Measurements from ENCODE around the gene SLC6A11. TPM values are rescaled to one million over a fixed set of nuclear protein-coding genes. Genes with fewer than 3 reads are reported as not detected.

Gene SLC6A11
- total RNA-seq, 1 donor from 2014 or later: 0.19 TPM

- DNase-seq (ENCODE audit: low spot score, unreplicated experiment): no peak
- no peak for TF ChIP-seq CTCF (IDR thresholded peaks at IDR 0.05; ENCODE audit: unreplicated experiment)
- H3K4me1 Mint-ChIP-seq (ENCODE audit: low read depth): no peaks in the 10 kb centered on the region
- H3K27ac Mint-ChIP-seq: no peak overlapping the region
- H3K27me3 Mint-ChIP-seq: peaks cover 30% of the 10 kb centered on the region
- no peaks in the 10 kb centered on the region for H3K36me3 Mint-ChIP-seq (ENCODE audit: insufficient read depth)
- peaks cover 5% of the 10 kb centered on the region for H3K9me3 Mint-ChIP-seq (ENCODE audit: low read depth)
- no peak overlapping the region for H3K4me3 Mint-ChIP-seq (ENCODE audit: low read depth)
Measured at GRCh38 chr3:10925436-10926255, 109.6 kb downstream of the SLC6A11 start.

GRCh38 chr3:10926256-10926810 lies 110.3 kb downstream of the SLC6A11 start:
- peaks cover 25% of the 10 kb centered on the region for H3K27me3 Mint-ChIP-seq
- no peaks in the 10 kb centered on the region for H3K4me1 Mint-ChIP-seq (ENCODE audit: low read depth)
- TF ChIP-seq CTCF (IDR thresholded peaks at IDR 0.05; ENCODE audit: unreplicated experiment): no peak
- H3K36me3 Mint-ChIP-seq (ENCODE audit: insufficient read depth): no peaks in the 10 kb centered on the region
- no peak for DNase-seq (ENCODE audit: low spot score, unreplicated experiment)
- no peak overlapping the region for H3K4me3 Mint-ChIP-seq (ENCODE audit: low read depth)
- H3K27ac Mint-ChIP-seq: no peak overlapping the region
- peaks cover 5% of the 10 kb centered on the region for H3K9me3 Mint-ChIP-seq (ENCODE audit: low read depth)

GRCh38 chr3:10926811-10927521 lies 110.9 kb downstream of the SLC6A11 start:
- Mint-ChIP-seq H3K36me3 (ENCODE audit: insufficient read depth) (no peaks in the 10 kb centered on the region), H3K27ac (no peak overlapping the region), H3K27me3 (peaks cover 22% of the 10 kb centered on the region), H3K4me1 (ENCODE audit: low read depth) (no peaks in the 10 kb centered on the region), H3K9me3 (ENCODE audit: low read depth) (peaks cover 5% of the 10 kb centered on the region), H3K4me3 (ENCODE audit: low read depth) (no peak overlapping the region)
- no peak for DNase-seq (ENCODE audit: low spot score, unreplicated experiment)
- no peak for TF ChIP-seq CTCF (IDR thresholded peaks at IDR 0.05; ENCODE audit: unreplicated experiment)

- DNase-seq (ENCODE audit: low spot score, unreplicated experiment): no peak
- no peak overlapping the region for H3K27ac Mint-ChIP-seq
- no peak for TF ChIP-seq CTCF (IDR thresholded peaks at IDR 0.05; ENCODE audit: unreplicated experiment)
- H3K36me3 Mint-ChIP-seq (ENCODE audit: insufficient read depth): no peaks in the 10 kb centered on the region
- H3K4me1 Mint-ChIP-seq (ENCODE audit: low read depth): no peaks in the 10 kb centered on the region
- peaks cover 5% of the 10 kb centered on the region for H3K9me3 Mint-ChIP-seq (ENCODE audit: low read depth)
- no peak overlapping the region for H3K4me3 Mint-ChIP-seq (ENCODE audit: low read depth)
- peaks cover 18% of the 10 kb centered on the region for H3K27me3 Mint-ChIP-seq
Measured at GRCh38 chr3:10927551-10927950, 111.5 kb downstream of the SLC6A11 start.

GRCh38 chr3:10928407-10928960 lies 112.5 kb downstream of the SLC6A11 start:
- Mint-ChIP-seq H3K36me3 (ENCODE audit: insufficient read depth) (no peaks in the 10 kb centered on the region), H3K4me3 (ENCODE audit: low read depth) (no peak overlapping the region), H3K9me3 (ENCODE audit: low read depth) (peaks cover 5% of the 10 kb centered on the region), H3K27ac (no peak overlapping the region), H3K4me1 (ENCODE audit: low read depth) (no peaks in the 10 kb centered on the region), H3K27me3 (peaks cover 20% of the 10 kb centered on the region)
- no peak for TF ChIP-seq CTCF (IDR thresholded peaks at IDR 0.05; ENCODE audit: unreplicated experiment)
- DNase-seq (ENCODE audit: low spot score, unreplicated experiment): no peak
